GM23338 (cell line): ENCODE results near the gene DPEP3. TPM values are rescaled to one million over a fixed set of nuclear protein-coding genes. Genes with fewer than 3 reads are reported as not detected.

Source experiments
- ATAC-seq: fragments of 200-7000 bp; cut with Tn5 transposase; 3 replicates; pipeline ENCODE4 v1.9.1; 2020
- DNase-seq: peaks from one replicate; pipeline ENCODE4 v3.0.0-alpha.2; 2015; ENCODE audit warnings: low spot score
- H2AFZ ChIP-seq: fragments of 200-600 bp; sonication (generic); 2 replicates; pipeline ENCODE4 v1.8.0; 2016; ENCODE audit warnings: antibody characterized with exemption, mild to moderate bottlenecking, moderate library complexity
- H3F3A ChIP-seq: fragments of 200-600 bp; sonication (generic); replicated peaks from 2 replicates; pipeline ENCODE4 v1.8.0; 2017; ENCODE audit warnings: antibody characterized with exemption, mixed run types, low read depth
- H3K27ac ChIP-seq: fragments of 200-600 bp; sonication (generic); 2 replicates; pipeline ENCODE4 v1.6.1; 2016; ENCODE audit warnings: low read depth
- H3K27me3 ChIP-seq: fragments of 200-600 bp; sonication (generic); 2 replicates; pipeline ENCODE4 v1.8.0; 2016; ENCODE audit warnings: mild to moderate bottlenecking, mixed run types, moderate library complexity; ENCODE audit not compliant: insufficient read depth
- H3K36me3 ChIP-seq: fragments of 200-600 bp; sonication (generic); 2 replicates; pipeline ENCODE4 v1.8.0; 2016; ENCODE audit warnings: mild to moderate bottlenecking; ENCODE audit not compliant: insufficient read depth
- H3K4me1 ChIP-seq: fragments of 200-600 bp; sonication (generic); 2 replicates; pipeline ENCODE4 v1.8.0; 2016; ENCODE audit warnings: mild to moderate bottlenecking, moderate library complexity; ENCODE audit not compliant: insufficient read depth
- H3K4me2 ChIP-seq: fragments of 200-600 bp; sonication (generic); 2 replicates; pipeline ENCODE4 v1.7.1; 2017; ENCODE audit warnings: mixed run types
- H3K4me3 ChIP-seq: fragments of 200-600 bp; sonication (generic); 2 replicates; pipeline ENCODE4 v1.6.1; 2016; ENCODE audit warnings: mixed run types
- H3K79me2 ChIP-seq: fragments of 200-600 bp; sonication (generic); replicated peaks from 2 replicates; pipeline ENCODE4 v1.8.0; 2017; ENCODE audit warnings: mild to moderate bottlenecking; ENCODE audit not compliant: insufficient read depth
- H3K9me2 ChIP-seq: fragments of 200-600 bp; sonication (generic); 2 replicates; pipeline ENCODE4 v1.8.0; 2017; ENCODE audit not compliant: insufficient read depth
- H4K20me1 ChIP-seq: fragments of 200-600 bp; sonication (generic); replicated peaks from 2 replicates; pipeline ENCODE4 v1.8.0; 2017; ENCODE audit warnings: mild to moderate bottlenecking; ENCODE audit not compliant: insufficient read depth
- H3K27ac Mint-ChIP-seq: 2 replicates; pipeline ENCODE4 v1.8.0; 2020; ENCODE audit warnings: inconsistent platforms, mild to moderate bottlenecking, moderate library complexity, mixed read lengths
- H3K27me3 Mint-ChIP-seq: 3 replicates; pipeline ENCODE4 v1.8.0; 2022; ENCODE audit warnings: low read depth, mild to moderate bottlenecking, moderate library complexity, mixed read lengths, inconsistent platforms; ENCODE audit not compliant: insufficient read depth, poor library complexity
- H3K36me3 Mint-ChIP-seq: 3 replicates; pipeline ENCODE4 v1.8.0; 2021; ENCODE audit warnings: low read depth, mild to moderate bottlenecking, inconsistent platforms, moderate library complexity, mixed read lengths
- H3K4me1 Mint-ChIP-seq: 3 replicates; pipeline ENCODE4 v1.8.0; 2020; ENCODE audit warnings: mild to moderate bottlenecking, inconsistent platforms, mixed read lengths
- H3K4me3 Mint-ChIP-seq: 3 replicates; pipeline ENCODE4 v1.8.0; 2021; ENCODE audit warnings: moderate library complexity, mild to moderate bottlenecking, inconsistent platforms, mixed read lengths
- H3K9me3 Mint-ChIP-seq: 3 replicates; pipeline ENCODE4 v1.8.0; 2020; ENCODE audit warnings: moderate library complexity, mild to moderate bottlenecking, inconsistent platforms, mixed read lengths
- CREB1 ChIP-seq: fragments of 250-450 bp; sonication (Bioruptor Pico); IDR thresholded peaks from 2 replicates; pipeline ENCODE4 v1.5.0; 2020; ENCODE audit warnings: low read depth, mild to moderate bottlenecking, moderate library complexity
- CTCF ChIP-seq, 2 experiments: fragments of 200-600 bp in 1 of 2; sonication (generic) in 1 of 2; conservative IDR thresholded peaks; 2 replicates each; pipeline versions ENCODE4 v1.5.1 to v1.6.1; 2016 to 2017; ENCODE audit warnings: antibody characterized with exemption in 2 of 2, low read depth in 2 of 2, mild to moderate bottlenecking in 2 of 2, moderate library complexity in 1 of 2
- EZH2 ChIP-seq: fragments of 200-600 bp; sonication (generic); IDR thresholded peaks from one replicate; pipeline ENCODE4 v1.8.0; 2017; ENCODE audit warnings: antibody characterized with exemption, mild to moderate bottlenecking, low read depth; ENCODE audit not compliant: unreplicated experiment
- EZH2phosphoT487 ChIP-seq: fragments of 200-600 bp; sonication (generic); IDR thresholded peaks from one replicate; pipeline ENCODE4 v1.8.1; 2018; ENCODE audit warnings: antibody characterized with exemption; ENCODE audit not compliant: unreplicated experiment
- NANOG ChIP-seq: IDR thresholded peaks from 2 replicates; pipeline ENCODE4 v1.6.1; 2016; ENCODE audit warnings: antibody characterized with exemption, borderline replicate concordance
- POLR2AphosphoS5 ChIP-seq: IDR thresholded peaks from 2 replicates; pipeline ENCODE4 v1.6.1; 2016; ENCODE audit warnings: antibody characterized with exemption, low read depth
- STAT1 ChIP-seq: IDR thresholded peaks from one replicate; pipeline ENCODE4 v1.6.1; 2016; ENCODE audit warnings: antibody characterized with exemption; ENCODE audit not compliant: unreplicated experiment
- ZNF114 ChIP-seq: fragments of 250-450 bp; sonication (Bioruptor Pico); IDR thresholded peaks from 2 replicates; pipeline ENCODE4 v1.5.0; 2020; ENCODE audit warnings: mild to moderate bottlenecking, moderate library complexity
- ZNF331 ChIP-seq: fragments of 250-450 bp; sonication (Bioruptor Pico); IDR thresholded peaks from 2 replicates; pipeline ENCODE4 v1.5.0; 2020; ENCODE audit warnings: low read depth, mild to moderate bottlenecking, moderate library complexity
- polyA plus RNA-seq: library from polyadenylated mRNA; unstranded; fragments of >200 nt; fragmentation: Nextera tagmentation; extraction: Ambion mirVana; gene quantifications from 2 replicates; pipeline ENCODE4 v1.2.1, GENCODE V29; 2016
- total RNA-seq: library from RNA; depleted of rRNA; stranded (reverse); fragments of >200 nt; shearing (Covaris generic); gene quantifications from 2 replicates; pipeline ENCODE4 v1.2.3, GENCODE V29; 2014
- TF ChIP-seq, protein P1 (sequence below): IDR thresholded peaks from 2 replicates; pipeline ENCODE4 v1.6.1; 2016; ENCODE audit warnings: antibody characterized with exemption
- TF ChIP-seq, protein P2 (sequence below): IDR thresholded peaks from one replicate; pipeline ENCODE4 v1.6.1; 2018; ENCODE audit warnings: antibody characterized with exemption; ENCODE audit not compliant: unreplicated experiment

DPEP3 gene
- total and polyA plus RNA-seq, 2 experiments from 2014 or later, result 8.8 to 18.4 TPM

- Histone ChIP-seq H3K9me2 (no peaks in the 10 kb centered on the region), H3K4me2 (no peak overlapping the region), H2AFZ (no peak overlapping the region), H3K27me3 (no peaks in the 10 kb centered on the region), H3K36me3 (peaks cover 13% of the 10 kb centered on the region; the same call in 1 of the 2 replicates), H3K4me1 (no peaks in the 10 kb centered on the region), H3K79me2 (no peaks in the 10 kb centered on the region), H4K20me1 (no peaks in the 10 kb centered on the region), H3K4me3 (no peak overlapping the region), H3F3A (no peaks in the 10 kb centered on the region), H3K27ac (no peak overlapping the region)
- Mint-ChIP-seq H3K4me1 (no peaks in the 10 kb centered on the region), H3K4me3 (no peak overlapping the region), H3K9me3 (no peaks in the 10 kb centered on the region), H3K27ac (no peak overlapping the region), H3K27me3 (peaks cover 4% of the 10 kb centered on the region), H3K36me3 (peaks cover 48% of the 10 kb centered on the region)
- ATAC-seq, result no peak
- no peak for DNase-seq
- no peak for TF ChIP-seq NANOG
These were observed 29.9 kb downstream of the DPEP3 start for GRCh38 chr16:67950335-67950843.

- peaks cover 13% of the 10 kb centered on the region; the same call in 1 of the 2 replicates for H3K36me3 ChIP-seq
- H3K9me3 Mint-ChIP-seq, result no peaks in the 10 kb centered on the region
- no peaks in the 10 kb centered on the region for H4K20me1 ChIP-seq
- no peak for TF ChIP-seq NANOG
- TF ChIP-seq CREB1 (CRISPR knock-in tag), result no peak
- TF ChIP-seq POLR2AphosphoS5, result no peak
- no peak for TF ChIP-seq ZNF114 (CRISPR knock-in tag)
- TF ChIP-seq ZNF331 (CRISPR knock-in tag), result no peak
- no peak for TF ChIP-seq CTCF (conservative IDR thresholded peaks at IDR 0.05; ENCODE audit: low read depth in 2 of 2)
- TF ChIP-seq EZH2, result no peak
- TF ChIP-seq EZH2phosphoT487, result no peak
- TF ChIP-seq, protein P1, sequence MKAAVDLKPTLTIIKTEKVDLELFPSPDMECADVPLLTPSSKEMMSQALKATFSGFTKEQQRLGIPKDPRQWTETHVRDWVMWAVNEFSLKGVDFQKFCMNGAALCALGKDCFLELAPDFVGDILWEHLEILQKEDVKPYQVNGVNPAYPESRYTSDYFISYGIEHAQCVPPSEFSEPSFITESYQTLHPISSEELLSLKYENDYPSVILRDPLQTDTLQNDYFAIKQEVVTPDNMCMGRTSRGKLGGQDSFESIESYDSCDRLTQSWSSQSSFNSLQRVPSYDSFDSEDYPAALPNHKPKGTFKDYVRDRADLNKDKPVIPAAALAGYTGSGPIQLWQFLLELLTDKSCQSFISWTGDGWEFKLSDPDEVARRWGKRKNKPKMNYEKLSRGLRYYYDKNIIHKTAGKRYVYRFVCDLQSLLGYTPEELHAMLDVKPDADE, result no peak
- TF ChIP-seq, protein P2, sequence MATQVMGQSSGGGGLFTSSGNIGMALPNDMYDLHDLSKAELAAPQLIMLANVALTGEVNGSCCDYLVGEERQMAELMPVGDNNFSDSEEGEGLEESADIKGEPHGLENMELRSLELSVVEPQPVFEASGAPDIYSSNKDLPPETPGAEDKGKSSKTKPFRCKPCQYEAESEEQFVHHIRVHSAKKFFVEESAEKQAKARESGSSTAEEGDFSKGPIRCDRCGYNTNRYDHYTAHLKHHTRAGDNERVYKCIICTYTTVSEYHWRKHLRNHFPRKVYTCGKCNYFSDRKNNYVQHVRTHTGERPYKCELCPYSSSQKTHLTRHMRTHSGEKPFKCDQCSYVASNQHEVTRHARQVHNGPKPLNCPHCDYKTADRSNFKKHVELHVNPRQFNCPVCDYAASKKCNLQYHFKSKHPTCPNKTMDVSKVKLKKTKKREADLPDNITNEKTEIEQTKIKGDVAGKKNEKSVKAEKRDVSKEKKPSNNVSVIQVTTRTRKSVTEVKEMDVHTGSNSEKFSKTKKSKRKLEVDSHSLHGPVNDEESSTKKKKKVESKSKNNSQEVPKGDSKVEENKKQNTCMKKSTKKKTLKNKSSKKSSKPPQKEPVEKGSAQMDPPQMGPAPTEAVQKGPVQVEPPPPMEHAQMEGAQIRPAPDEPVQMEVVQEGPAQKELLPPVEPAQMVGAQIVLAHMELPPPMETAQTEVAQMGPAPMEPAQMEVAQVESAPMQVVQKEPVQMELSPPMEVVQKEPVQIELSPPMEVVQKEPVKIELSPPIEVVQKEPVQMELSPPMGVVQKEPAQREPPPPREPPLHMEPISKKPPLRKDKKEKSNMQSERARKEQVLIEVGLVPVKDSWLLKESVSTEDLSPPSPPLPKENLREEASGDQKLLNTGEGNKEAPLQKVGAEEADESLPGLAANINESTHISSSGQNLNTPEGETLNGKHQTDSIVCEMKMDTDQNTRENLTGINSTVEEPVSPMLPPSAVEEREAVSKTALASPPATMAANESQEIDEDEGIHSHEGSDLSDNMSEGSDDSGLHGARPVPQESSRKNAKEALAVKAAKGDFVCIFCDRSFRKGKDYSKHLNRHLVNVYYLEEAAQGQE, result no peak
- no peak for TF ChIP-seq STAT1
These were observed 30.7 kb downstream of the DPEP3 start for GRCh38 chr16:67949645-67950044.

More at GRCh38 chr16:67949645-67950044, 30.7 kb downstream of the DPEP3 start:
- ATAC-seq, result no peak
- H3K79me2 ChIP-seq, result no peaks in the 10 kb centered on the region
- H3K4me1 ChIP-seq, result no peaks in the 10 kb centered on the region
- Mint-ChIP-seq H3K4me1 (no peaks in the 10 kb centered on the region), H3K4me3 (no peak overlapping the region), H3K27ac (no peak overlapping the region), H3K36me3 (peaks cover 51% of the 10 kb centered on the region), H3K27me3 (peaks cover 4% of the 10 kb centered on the region)
- no peaks in the 10 kb centered on the region for H3F3A ChIP-seq
- no peaks in the 10 kb centered on the region for H3K9me2 ChIP-seq
- no peak overlapping the region for H3K27ac ChIP-seq
- DNase-seq, result no peak
- no peak overlapping the region for H2AFZ ChIP-seq
- H3K4me2 ChIP-seq, result no peak overlapping the region
- no peaks in the 10 kb centered on the region for H3K27me3 ChIP-seq
- no peak overlapping the region for H3K4me3 ChIP-seq
